ENCODE results near the gene SIM1. TPM values are rescaled to one million over a fixed set of nuclear protein-coding genes. Genes with fewer than 3 reads are reported as not detected.

Gene SIM1
- total RNA-seq, 2 experiments from 2014 or later: not detected

DNA sequence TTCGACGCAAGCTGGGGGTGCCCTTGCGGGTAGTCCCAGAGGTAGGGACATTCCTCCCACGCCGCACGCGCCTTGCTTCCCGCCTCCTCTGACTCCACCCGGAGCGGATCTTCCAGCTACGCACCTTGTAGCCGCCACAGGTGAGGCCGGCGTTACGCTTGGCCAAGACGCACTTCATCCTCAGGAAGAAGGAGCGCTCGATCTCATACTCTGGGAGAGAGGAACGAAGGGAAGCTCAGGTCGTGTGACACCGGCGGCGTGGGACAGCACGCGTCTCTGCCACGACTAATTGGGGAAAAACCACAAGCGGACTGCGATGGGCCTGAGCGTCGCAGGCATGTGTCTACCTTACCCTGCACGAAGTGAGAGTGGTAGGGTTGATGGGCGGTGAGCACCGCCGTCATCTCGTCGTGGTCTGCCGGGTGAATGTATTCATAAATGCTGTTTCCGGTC, 15.5 kb downstream of the SIM1 start:
- DNase-seq: no peak
- H3K27ac Mint-ChIP-seq: no peak overlapping the region
- H3K4me1 Mint-ChIP-seq (ENCODE audit: low read depth): peaks cover 7% of the 10 kb centered on the region
- H3K36me3 Mint-ChIP-seq: peaks cover 2% of the 10 kb centered on the region
- POLR2A ChIA-PET: no interaction called here
- intact Hi-C loops (cut with micrococcal nuclease): no loop called here
- H3K4me3 Mint-ChIP-seq: no peak overlapping the region
- no peaks in the 10 kb centered on the region for H3K9me3 Mint-ChIP-seq
- peaks cover 59% of the 10 kb centered on the region for H3K27me3 Mint-ChIP-seq
- CTCF ChIA-PET: no interaction called here

DNA sequence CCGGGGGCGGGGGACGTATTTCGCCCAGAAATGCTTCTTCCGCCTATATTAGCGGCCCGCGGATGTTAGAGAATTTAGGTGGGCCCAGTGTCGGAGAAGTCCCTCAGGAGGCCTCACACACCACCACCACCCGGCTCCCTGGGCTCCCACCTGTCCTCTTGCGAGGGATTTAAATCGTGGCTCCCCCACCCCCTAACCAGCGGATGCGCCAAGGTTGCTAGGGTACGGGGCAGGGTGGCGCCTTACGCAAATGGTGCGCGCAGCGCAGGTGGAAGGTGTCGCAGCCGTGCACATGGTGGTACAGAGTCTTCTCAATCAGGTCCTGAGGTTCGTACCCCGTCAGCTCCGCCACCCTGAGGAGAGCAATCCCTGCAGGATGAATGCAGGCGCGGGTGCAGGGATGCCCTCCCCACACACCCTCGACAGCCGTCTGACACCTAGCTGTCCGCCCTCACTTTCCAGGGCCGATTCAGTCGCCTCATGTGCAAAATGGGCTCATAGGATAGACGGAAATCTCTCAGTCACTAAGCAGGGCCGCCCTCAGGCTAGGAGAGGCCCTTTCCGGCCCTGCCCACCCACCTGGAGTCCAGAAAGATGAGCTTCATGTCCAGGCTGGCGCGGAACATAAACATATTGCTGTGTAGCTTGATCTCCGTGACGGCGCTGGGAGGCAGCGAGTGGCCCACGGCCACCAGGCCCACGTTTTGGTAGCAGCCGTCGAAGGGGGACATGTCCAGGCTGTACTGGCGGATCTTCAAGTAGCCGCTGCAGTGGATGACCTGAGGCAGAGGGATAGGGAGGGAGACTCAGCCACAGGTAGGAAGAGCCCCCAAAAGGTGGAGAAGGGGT, 16.6 kb downstream of the SIM1 start:
- peaks cover 2% of the 10 kb centered on the region for H3K36me3 Mint-ChIP-seq
- H3K27ac Mint-ChIP-seq: no peak overlapping the region
- H3K9me3 Mint-ChIP-seq: no peaks in the 10 kb centered on the region
- H3K4me3 Mint-ChIP-seq: no peak overlapping the region
- peaks cover 7% of the 10 kb centered on the region for H3K4me1 Mint-ChIP-seq (ENCODE audit: low read depth)
- intact Hi-C loops (cut with micrococcal nuclease): loop anchor here (1.0 kb wide), 1 partner anchor 18 kb away; no protein-coding TSS in a partner anchor
- peaks cover 55% of the 10 kb centered on the region for H3K27me3 Mint-ChIP-seq
- ChIA-PET CTCF (no interaction called here), POLR2A (no interaction called here)
- no peak for DNase-seq

DNA sequence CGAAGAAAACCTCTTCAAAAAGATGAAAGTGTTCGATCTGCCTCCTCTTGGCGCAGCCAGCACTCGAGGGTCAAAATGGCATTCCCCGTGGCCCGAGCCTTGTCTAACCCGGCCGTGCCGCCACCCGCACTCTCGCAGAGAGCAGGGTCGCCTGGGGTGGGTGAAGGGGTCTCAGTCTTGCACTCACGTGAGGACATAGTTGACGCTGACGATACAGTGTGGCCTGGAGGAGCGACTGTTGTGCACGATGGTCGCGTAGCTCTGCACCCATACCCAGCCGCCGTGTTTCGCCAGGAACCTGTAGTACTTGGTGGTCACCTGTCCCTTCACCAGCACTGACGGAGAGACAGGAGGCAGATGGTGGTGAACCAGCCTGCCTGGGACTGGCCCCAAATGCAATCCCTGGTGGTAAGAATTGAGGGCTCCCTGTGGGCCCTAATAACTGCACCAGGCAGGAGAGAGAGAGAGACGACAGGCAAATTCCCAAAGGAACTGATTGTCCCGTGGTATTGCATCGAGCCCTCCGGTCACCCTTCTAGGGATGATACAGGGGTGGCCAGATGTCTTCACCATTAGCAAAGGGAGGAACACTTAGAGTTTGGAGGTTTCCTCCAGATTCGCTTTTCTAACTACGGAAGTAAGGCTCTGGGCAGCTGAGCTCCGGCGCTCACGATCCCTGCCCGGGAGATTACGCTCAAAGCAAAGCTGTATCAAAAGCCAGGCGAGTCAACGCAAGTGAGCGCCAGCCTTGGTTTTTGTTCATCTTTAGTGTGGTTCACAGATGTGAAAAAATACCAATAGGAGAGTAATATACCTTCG, 17.4 kb downstream of the SIM1 start:
- H3K27me3 Mint-ChIP-seq: peaks cover 52% of the 10 kb centered on the region
- no peak for DNase-seq
- H3K9me3 Mint-ChIP-seq: no peaks in the 10 kb centered on the region
- peaks cover 2% of the 10 kb centered on the region for H3K36me3 Mint-ChIP-seq
- ChIA-PET CTCF (no interaction called here), POLR2A (no interaction called here)
- H3K4me3 Mint-ChIP-seq: no peak overlapping the region
- peaks cover 7% of the 10 kb centered on the region for H3K4me1 Mint-ChIP-seq (ENCODE audit: low read depth)
- intact Hi-C loops (cut with micrococcal nuclease): no loop called here
- H3K27ac Mint-ChIP-seq: no peak overlapping the region

- no peaks in the 10 kb centered on the region for H3K9me3 Mint-ChIP-seq
- H3K4me1 Mint-ChIP-seq (ENCODE audit: low read depth): peaks cover 7% of the 10 kb centered on the region
- intact Hi-C loops (cut with micrococcal nuclease): no loop called here
- POLR2A ChIA-PET: no interaction called here
- no peak overlapping the region for H3K4me3 Mint-ChIP-seq
- no peak overlapping the region for H3K27ac Mint-ChIP-seq
- CTCF ChIA-PET: no interaction called here
- no peak for DNase-seq
- H3K27me3 Mint-ChIP-seq: peaks cover 58% of the 10 kb centered on the region
- H3K36me3 Mint-ChIP-seq: peaks cover 2% of the 10 kb centered on the region
Measured at GRCh38 chr6:100446115-100447080, 18.3 kb downstream of the SIM1 start.

GRCh38 chr6:100445512-100445911, 19.2 kb downstream of the SIM1 start:
- Mint-ChIP-seq H3K27me3 (peaks cover 58% of the 10 kb centered on the region), H3K36me3 (peaks cover 2% of the 10 kb centered on the region), H3K4me3 (no peak overlapping the region), H3K27ac (no peak overlapping the region), H3K9me3 (no peaks in the 10 kb centered on the region), H3K4me1 (ENCODE audit: low read depth) (peaks cover 7% of the 10 kb centered on the region)
- intact Hi-C loops (cut with micrococcal nuclease): no loop called here
- DNase-seq: no peak
- ChIA-PET POLR2A (no interaction called here), CTCF (no interaction called here)

DNA sequence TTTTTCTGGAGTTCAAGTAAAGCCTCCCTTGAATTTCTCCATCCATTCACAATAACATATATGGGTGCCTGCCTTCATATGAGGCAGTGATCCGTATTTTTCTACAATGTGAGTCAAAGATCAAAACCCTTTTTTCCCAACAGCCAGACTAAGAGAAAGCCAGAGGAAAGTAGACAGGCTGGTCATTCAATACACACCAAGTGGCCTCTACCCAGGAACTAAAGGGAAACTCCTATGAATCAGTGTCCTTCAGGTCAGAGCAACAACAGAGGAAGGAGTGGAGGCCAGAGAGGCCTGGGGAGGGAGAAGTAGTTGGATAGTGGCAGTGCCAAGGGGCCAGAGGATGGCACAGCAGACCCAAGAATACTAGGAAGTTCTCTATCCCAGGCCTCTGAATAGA, 23.8 kb downstream of the SIM1 start:
- Mint-ChIP-seq H3K27me3 (peaks cover 35% of the 10 kb centered on the region), H3K9me3 (no peaks in the 10 kb centered on the region), H3K36me3 (no peaks in the 10 kb centered on the region), H3K27ac (no peak overlapping the region), H3K4me1 (ENCODE audit: low read depth) (no peaks in the 10 kb centered on the region), H3K4me3 (no peak overlapping the region)
- no peak for DNase-seq
- intact Hi-C loops (cut with micrococcal nuclease): no loop called here
- CTCF ChIA-PET: no interaction called here
- POLR2A ChIA-PET: no interaction called here

- H3K4me1 Mint-ChIP-seq (ENCODE audit: low read depth): no peaks in the 10 kb centered on the region
- H3K36me3 Mint-ChIP-seq: no peaks in the 10 kb centered on the region
- POLR2A ChIA-PET: no interaction called here
- no peak for DNase-seq
- H3K4me3 Mint-ChIP-seq: no peak overlapping the region
- CTCF ChIA-PET: no interaction called here
- intact Hi-C loops (cut with micrococcal nuclease): no loop called here
- H3K27me3 Mint-ChIP-seq: peaks cover 34% of the 10 kb centered on the region
- no peak overlapping the region for H3K27ac Mint-ChIP-seq
- no peaks in the 10 kb centered on the region for H3K9me3 Mint-ChIP-seq
Measured at GRCh38 chr6:100435299-100435698, 29.4 kb downstream of the SIM1 start.

DNA sequence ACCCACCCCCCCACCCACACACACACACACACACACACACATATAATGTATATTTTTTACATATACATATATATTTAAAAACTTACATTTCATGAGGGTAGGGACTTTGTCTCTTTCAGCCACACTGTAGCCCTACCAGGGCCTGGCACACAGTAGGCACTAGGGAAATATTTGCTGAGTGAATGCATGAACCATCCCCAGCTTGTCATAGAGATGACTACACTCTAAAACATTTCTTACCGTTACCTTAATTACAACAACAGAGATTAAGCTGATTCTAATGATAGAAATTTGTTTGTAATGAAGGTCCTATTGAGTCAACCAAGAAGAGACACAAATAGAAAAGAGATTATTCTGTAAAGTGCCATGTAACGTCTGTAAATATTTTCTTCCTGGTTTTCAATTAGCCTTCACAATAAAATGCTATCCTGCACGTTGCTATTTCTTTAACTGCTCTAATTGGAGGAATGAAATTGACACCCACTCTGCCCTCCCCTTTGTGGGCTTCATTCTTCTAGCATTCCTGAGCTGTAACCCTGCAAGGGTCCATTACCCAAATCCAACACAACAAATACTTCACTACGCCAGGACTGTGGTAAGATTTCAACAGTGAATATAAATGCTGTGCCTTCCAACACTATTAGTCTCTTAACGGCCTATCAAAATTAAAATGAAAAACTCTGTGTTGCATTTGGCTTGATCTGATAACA, 30.8 kb downstream of the SIM1 start:
- ChIA-PET CTCF (no interaction called here), POLR2A (no interaction called here)
- Mint-ChIP-seq H3K27ac (no peak overlapping the region), H3K4me3 (no peak overlapping the region), H3K9me3 (no peaks in the 10 kb centered on the region), H3K27me3 (peaks cover 31% of the 10 kb centered on the region), H3K36me3 (no peaks in the 10 kb centered on the region), H3K4me1 (ENCODE audit: low read depth) (no peaks in the 10 kb centered on the region)
- DNase-seq: no peak
- intact Hi-C loops (cut with micrococcal nuclease): no loop called here

DNA sequence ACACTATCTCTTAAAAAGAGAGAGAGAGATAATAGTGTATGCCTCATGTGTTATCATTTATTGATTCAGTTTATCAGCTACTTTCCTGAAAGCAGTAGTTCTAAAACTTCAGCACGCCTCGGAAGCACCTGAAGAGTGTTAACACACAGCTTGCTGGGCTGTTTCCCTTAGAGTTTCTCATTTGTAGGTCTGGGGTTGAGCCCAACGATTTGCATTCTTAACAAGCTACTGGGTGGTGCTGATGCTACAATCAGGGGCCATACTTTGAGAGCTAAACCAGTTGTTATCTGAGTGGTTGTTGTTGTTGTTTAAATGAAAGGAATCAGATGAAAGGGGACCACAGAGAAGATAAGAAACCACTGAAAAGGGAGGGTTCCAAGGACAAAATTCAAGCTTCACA, 32.6 kb downstream of the SIM1 start:
- no peaks in the 10 kb centered on the region for H3K9me3 Mint-ChIP-seq
- ChIA-PET CTCF (no interaction called here), POLR2A (no interaction called here)
- no peak for DNase-seq
- no peaks in the 10 kb centered on the region for H3K36me3 Mint-ChIP-seq
- H3K4me1 Mint-ChIP-seq (ENCODE audit: low read depth): no peaks in the 10 kb centered on the region
- no peak overlapping the region for H3K4me3 Mint-ChIP-seq
- H3K27ac Mint-ChIP-seq: no peak overlapping the region
- intact Hi-C loops (cut with micrococcal nuclease): no loop called here
- peaks cover 23% of the 10 kb centered on the region for H3K27me3 Mint-ChIP-seq

DNA sequence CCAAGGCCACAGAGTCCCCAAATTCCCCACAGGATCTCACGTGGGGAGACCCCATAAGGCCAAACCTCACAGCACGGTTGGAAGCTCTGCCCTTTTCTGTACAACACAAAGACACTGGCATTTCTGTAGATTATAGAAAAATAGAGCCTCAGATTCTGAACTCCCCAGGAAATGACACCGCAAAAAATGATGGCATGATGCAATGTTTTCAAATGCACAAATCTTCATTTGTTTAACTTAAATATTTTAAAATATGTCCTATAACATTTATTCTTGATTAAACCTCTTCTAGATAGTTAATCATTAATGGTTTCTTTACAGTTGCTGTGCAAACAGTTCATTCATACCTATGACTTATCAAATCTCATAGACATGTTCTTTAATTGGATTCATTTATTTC, 33.8 kb downstream of the SIM1 start:
- Mint-ChIP-seq H3K9me3 (no peaks in the 10 kb centered on the region), H3K4me3 (no peak overlapping the region), H3K4me1 (ENCODE audit: low read depth) (no peaks in the 10 kb centered on the region), H3K27me3 (peaks cover 19% of the 10 kb centered on the region), H3K36me3 (no peaks in the 10 kb centered on the region), H3K27ac (no peak overlapping the region)
- POLR2A ChIA-PET: no interaction called here
- intact Hi-C loops (cut with micrococcal nuclease): no loop called here
- no peak for DNase-seq
- CTCF ChIA-PET: no interaction called here

- Mint-ChIP-seq H3K4me3 (no peak overlapping the region), H3K27ac (no peak overlapping the region), H3K27me3 (peaks cover 2% of the 10 kb centered on the region), H3K36me3 (no peaks in the 10 kb centered on the region), H3K4me1 (ENCODE audit: low read depth) (no peaks in the 10 kb centered on the region), H3K9me3 (no peaks in the 10 kb centered on the region)
- intact Hi-C loops (cut with micrococcal nuclease): no loop called here
- DNase-seq: no peak
- ChIA-PET CTCF (no interaction called here), POLR2A (no interaction called here)
Measured at GRCh38 chr6:100427452-100427851, 37.3 kb downstream of the SIM1 start.

Data from activated CD4-positive, alpha-beta memory T cell treated with anti-CD3 and anti-CD28 coated beads for 36 hours (primary cell).